Measurements from ENCODE around the gene SLC35D2.

The SLC35D2 gene

DNA sequence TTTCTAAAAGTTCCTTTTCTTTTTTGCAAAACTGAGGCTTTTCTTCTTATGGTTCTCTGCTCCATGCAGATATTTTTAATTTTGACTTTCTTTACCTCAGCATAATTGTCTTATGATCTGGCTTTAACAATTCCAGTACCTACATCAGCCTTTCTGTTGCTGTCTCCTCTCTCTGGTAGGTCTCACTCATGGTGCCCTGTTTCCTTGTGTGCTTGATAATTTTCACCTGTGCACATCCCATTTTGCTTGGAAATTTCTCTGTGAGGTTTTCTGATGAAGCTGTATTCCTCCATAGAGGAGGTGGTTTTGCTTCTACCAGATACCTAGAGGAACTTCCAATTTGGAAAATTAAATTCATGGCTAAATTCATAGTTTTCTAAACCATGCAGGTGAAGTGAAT, 79.3 kb downstream of the SLC35D2 start:
- no peaks in the 10 kb centered on the region for H3F3A ChIP-seq (ENCODE audit: control insufficient read depth, insufficient read depth)
- H3K4me3 ChIP-seq (ENCODE audit: low read length), result no peak overlapping the region
- no peaks in the 10 kb centered on the region for H4K20me1 ChIP-seq (ENCODE audit: control insufficient read depth, insufficient read depth, low read depth, low read length)
- H3K9me3 ChIP-seq (ENCODE audit: control insufficient read depth, insufficient read depth, low read length), result no peaks in the 10 kb centered on the region
- no peaks in the 10 kb centered on the region for H3K36me3 ChIP-seq (ENCODE audit: control insufficient read depth, low read length)
- no peaks in the 10 kb centered on the region for H3K27me3 ChIP-seq (ENCODE audit: control insufficient read depth, low read length)
- no peaks in the 10 kb centered on the region for H3K4me1 ChIP-seq (ENCODE audit: control insufficient read depth, low read length)
- H3K4me2 ChIP-seq (ENCODE audit: low read length), result no peak overlapping the region
- H3K27ac ChIP-seq (ENCODE audit: low read depth, low read length), result no peak overlapping the region
- H3K79me2 ChIP-seq (ENCODE audit: control insufficient read depth, low read length), result no peaks in the 10 kb centered on the region
- TF ChIP-seq, protein P1, sequence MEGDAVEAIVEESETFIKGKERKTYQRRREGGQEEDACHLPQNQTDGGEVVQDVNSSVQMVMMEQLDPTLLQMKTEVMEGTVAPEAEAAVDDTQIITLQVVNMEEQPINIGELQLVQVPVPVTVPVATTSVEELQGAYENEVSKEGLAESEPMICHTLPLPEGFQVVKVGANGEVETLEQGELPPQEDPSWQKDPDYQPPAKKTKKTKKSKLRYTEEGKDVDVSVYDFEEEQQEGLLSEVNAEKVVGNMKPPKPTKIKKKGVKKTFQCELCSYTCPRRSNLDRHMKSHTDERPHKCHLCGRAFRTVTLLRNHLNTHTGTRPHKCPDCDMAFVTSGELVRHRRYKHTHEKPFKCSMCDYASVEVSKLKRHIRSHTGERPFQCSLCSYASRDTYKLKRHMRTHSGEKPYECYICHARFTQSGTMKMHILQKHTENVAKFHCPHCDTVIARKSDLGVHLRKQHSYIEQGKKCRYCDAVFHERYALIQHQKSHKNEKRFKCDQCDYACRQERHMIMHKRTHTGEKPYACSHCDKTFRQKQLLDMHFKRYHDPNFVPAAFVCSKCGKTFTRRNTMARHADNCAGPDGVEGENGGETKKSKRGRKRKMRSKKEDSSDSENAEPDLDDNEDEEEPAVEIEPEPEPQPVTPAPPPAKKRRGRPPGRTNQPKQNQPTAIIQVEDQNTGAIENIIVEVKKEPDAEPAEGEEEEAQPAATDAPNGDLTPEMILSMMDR (IDR thresholded peaks at IDR 0.05; ENCODE audit: low read depth, low read length, poor library complexity, severe bottlenecking), result no peak
- no peaks in the 10 kb centered on the region for H3K9me2 ChIP-seq (replicated peaks; ENCODE audit: control insufficient read depth, low read length)

DNA sequence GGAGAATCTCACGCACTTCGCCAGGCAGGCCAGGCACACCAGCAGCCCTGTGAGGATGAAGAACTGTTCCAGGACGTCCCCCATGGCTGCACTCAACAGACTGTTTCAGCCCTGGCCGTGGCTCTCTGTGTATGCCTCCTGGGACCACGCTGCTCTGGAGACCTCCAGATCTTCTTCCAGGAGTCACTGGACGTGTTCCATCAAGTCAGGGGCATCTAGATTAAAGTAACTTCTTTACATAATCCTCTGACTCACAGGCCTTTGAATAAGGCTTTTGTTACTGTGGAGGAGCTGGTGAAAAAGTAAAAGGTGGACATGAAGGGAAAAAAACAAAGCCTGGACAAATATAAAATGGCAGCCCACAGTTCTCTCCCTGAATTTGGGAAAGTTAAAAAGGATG, 81.5 kb downstream of the SLC35D2 start, which contains the start of gene HSD17B3:
HSD17B3 (minus strand) TSS at position 156 of the 400 bp plus-strand sequence; CDS start at position 84, 72 bp downstream.
- Histone ChIP-seq H3K79me2 (ENCODE audit: control insufficient read depth, low read length) (no peaks in the 10 kb centered on the region), H3K9me3 (ENCODE audit: control insufficient read depth, insufficient read depth, low read length) (no peaks in the 10 kb centered on the region), H3K9me2 (replicated peaks; ENCODE audit: control insufficient read depth, low read length) (no peaks in the 10 kb centered on the region), H4K20me1 (ENCODE audit: control insufficient read depth, insufficient read depth, low read depth, low read length) (no peaks in the 10 kb centered on the region), H3K4me1 (ENCODE audit: control insufficient read depth, low read length) (no peaks in the 10 kb centered on the region), H3F3A (ENCODE audit: control insufficient read depth, insufficient read depth) (no peaks in the 10 kb centered on the region), H3K27ac (ENCODE audit: low read depth, low read length) (no peak within 1 kb of the TSS), H3K27me3 (ENCODE audit: control insufficient read depth, low read length) (no peaks in the 10 kb centered on the region), H3K4me2 (ENCODE audit: low read length) (no peak within 1 kb of the TSS), H3K36me3 (ENCODE audit: control insufficient read depth, low read length) (no peaks in the 10 kb centered on the region), H3K4me3 (ENCODE audit: low read length) (no peak within 1 kb of the TSS)
- no peak for TF ChIP-seq EZH2phosphoT487 (IDR thresholded peaks at IDR 0.05; ENCODE audit: borderline replicate concordance, low read length)
- TF ChIP-seq, protein P1 (IDR thresholded peaks at IDR 0.05; ENCODE audit: low read depth, low read length, poor library complexity, severe bottlenecking), result no peak

DNA sequence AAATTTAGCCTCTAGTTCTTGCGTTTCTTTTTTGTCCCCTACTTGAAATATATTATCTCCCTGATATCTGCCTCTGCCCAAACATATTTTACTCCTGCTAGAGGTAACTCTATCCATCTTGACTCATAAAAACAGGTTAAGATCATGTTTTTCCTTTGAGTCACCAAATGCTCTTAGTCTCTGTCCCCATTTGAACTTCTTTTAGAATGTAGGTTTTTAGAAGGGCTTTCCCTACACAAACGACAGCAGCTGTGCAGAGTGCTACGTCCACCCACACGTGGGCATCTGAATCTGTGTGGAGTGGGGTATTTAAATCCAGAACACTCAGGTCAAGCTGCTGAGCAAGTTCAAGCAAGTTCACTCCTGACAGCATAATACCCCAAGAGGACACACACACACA, 83.7 kb downstream of the SLC35D2 start:
- Histone ChIP-seq H3K27me3 (ENCODE audit: control insufficient read depth, low read length) (no peaks in the 10 kb centered on the region), H3F3A (ENCODE audit: control insufficient read depth, insufficient read depth) (no peaks in the 10 kb centered on the region), H3K9me2 (replicated peaks; ENCODE audit: control insufficient read depth, low read length) (no peaks in the 10 kb centered on the region), H3K4me1 (ENCODE audit: control insufficient read depth, low read length) (no peaks in the 10 kb centered on the region), H3K79me2 (ENCODE audit: control insufficient read depth, low read length) (no peaks in the 10 kb centered on the region), H3K27ac (ENCODE audit: low read depth, low read length) (no peak overlapping the region), H3K4me2 (ENCODE audit: low read length) (no peak overlapping the region), H4K20me1 (ENCODE audit: control insufficient read depth, insufficient read depth, low read depth, low read length) (no peaks in the 10 kb centered on the region), H3K9me3 (ENCODE audit: control insufficient read depth, insufficient read depth, low read length) (no peaks in the 10 kb centered on the region), H3K36me3 (ENCODE audit: control insufficient read depth, low read length) (no peaks in the 10 kb centered on the region), H3K4me3 (ENCODE audit: low read length) (no peak overlapping the region)
- TF ChIP-seq, protein P1 (IDR thresholded peaks at IDR 0.05; ENCODE audit: low read depth, low read length, poor library complexity, severe bottlenecking), result no peak
- TF ChIP-seq EZH2phosphoT487 (IDR thresholded peaks at IDR 0.05; ENCODE audit: borderline replicate concordance, low read length), result no peak

DNA sequence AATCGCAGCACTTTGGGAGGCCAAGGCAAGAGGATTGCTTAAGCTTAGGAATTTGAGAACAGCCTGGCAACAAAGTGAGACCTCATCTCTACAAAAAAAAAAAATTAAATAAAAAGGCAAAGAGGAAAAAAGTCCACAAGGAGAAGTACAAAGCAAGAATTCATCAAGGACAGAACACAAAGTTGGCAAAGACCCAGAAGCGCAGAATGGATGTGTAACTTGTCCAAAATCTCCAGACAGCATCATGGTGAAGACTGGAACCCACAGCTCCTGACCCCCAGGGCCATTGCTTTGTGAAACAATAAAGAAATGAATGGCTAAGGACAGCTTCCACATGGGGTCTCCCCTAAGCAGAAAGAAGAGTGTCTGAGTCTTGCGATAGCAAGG, 89.4 kb downstream of the SLC35D2 start:
- H3K4me2 ChIP-seq (ENCODE audit: low read length), result no peak overlapping the region
- H3K27ac ChIP-seq (ENCODE audit: low read depth, low read length), result no peak overlapping the region
- no peaks in the 10 kb centered on the region for H3K9me2 ChIP-seq (replicated peaks; ENCODE audit: control insufficient read depth, low read length)
- no peaks in the 10 kb centered on the region for H3K79me2 ChIP-seq (ENCODE audit: control insufficient read depth, low read length)
- H3K27me3 ChIP-seq (ENCODE audit: control insufficient read depth, low read length), result no peaks in the 10 kb centered on the region
- H3F3A ChIP-seq (ENCODE audit: control insufficient read depth, insufficient read depth), result no peaks in the 10 kb centered on the region
- no peak overlapping the region for H3K4me3 ChIP-seq (ENCODE audit: low read length)
- no peaks in the 10 kb centered on the region for H4K20me1 ChIP-seq (ENCODE audit: control insufficient read depth, insufficient read depth, low read depth, low read length)
- no peak for TF ChIP-seq EZH2phosphoT487 (IDR thresholded peaks at IDR 0.05; ENCODE audit: borderline replicate concordance, low read length)
- TF ChIP-seq, protein P1 (IDR thresholded peaks at IDR 0.05; ENCODE audit: low read depth, low read length, poor library complexity, severe bottlenecking), result no peak
- no peaks in the 10 kb centered on the region for H3K9me3 ChIP-seq (ENCODE audit: control insufficient read depth, insufficient read depth, low read length)
- H3K4me1 ChIP-seq (ENCODE audit: control insufficient read depth, low read length), result no peaks in the 10 kb centered on the region
- H3K36me3 ChIP-seq (ENCODE audit: control insufficient read depth, low read length), result no peaks in the 10 kb centered on the region

Data from DOHH2 (cell line).